ENCODE data around the gene ARHGEF11. TPM values are rescaled to one million over a fixed set of nuclear protein-coding genes. Genes with fewer than 3 reads are reported as not detected.

Gene ARHGEF11
- total RNA-seq, 1 experiment from 2014 or later: 38.1 TPM

DNA sequence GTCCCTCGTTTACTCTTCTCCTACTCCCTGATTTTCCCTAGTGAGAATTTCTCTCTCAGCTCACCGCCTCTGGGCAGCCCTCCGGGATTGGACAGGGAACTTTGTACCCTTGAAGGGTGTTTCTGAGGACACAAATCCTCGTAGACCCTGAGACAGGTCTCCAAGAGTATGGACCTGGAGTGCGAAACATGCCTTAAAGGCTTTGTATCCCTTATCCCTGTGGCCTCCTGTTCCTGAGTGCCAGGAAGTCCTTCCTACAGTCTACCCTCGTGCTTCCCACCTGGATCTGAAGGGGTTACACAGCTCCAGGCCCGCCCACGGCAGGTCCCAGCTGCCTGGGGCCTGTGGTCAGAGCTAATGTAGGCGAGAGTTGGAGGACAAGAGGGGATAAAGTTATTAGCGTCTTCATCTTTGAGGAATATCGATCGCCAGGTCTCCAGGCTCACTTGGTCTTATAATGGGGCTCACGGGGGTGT, 159.6 kb downstream of the ARHGEF11 start:
- CTCF ChIA-PET: interaction anchor here (0.8 to 13.3 kb wide), 11 partner anchors 10 to 195 kb away, joined by 3 to 211 read pairs (median 13); partner anchors contain the start of genes INSRR, LRRC71, NTRK1 and PRCC
- H3K27me3 Mint-ChIP-seq (ENCODE audit: low read depth): peaks cover 47% of the 10 kb centered on the region
- POLR2A ChIA-PET: no interaction called here

DNA sequence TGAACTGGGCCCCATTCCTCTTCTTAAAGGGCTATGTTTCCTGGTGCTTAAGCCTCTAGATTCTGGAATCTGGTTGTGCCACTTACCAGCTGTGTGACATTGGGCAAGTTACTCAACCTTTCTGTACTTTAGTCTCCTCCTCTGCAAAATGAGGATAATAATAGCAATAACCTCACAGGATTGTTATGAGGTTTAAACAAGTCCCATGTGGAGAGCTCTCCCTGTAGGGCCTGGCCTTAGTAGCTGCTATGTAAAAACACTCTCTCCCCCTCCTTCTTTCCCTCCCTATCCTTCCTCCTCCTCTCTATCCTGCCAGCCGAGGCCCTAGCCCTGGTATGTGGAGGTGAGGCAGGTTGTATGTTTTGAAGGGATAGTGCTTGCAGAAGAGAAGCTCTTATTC, 160.2 kb downstream of the ARHGEF11 start:
- no peak overlapping the region for H3K27ac Mint-ChIP-seq
- H3K4me3 Mint-ChIP-seq: no peak overlapping the region
- H3K36me3 Mint-ChIP-seq: no peaks in the 10 kb centered on the region
- ChIA-PET CTCF (interaction anchor here (0.7 to 13.3 kb wide), 13 partner anchors 9 to 261 kb away, joined by 3 to 211 read pairs (median 12); partner anchors contain the start of genes INSRR, LRRC71 and NTRK1), POLR2A (interaction anchor here (0.8 kb wide), 1 partner anchor 37 kb away, joined by 3 read pairs; no protein-coding TSS in a partner anchor)
- no peaks in the 10 kb centered on the region for H3K9me3 Mint-ChIP-seq
- ATAC-seq (no peak), DNase-seq (ENCODE audit: low spot score) (no peak)
- peaks cover 30% of the 10 kb centered on the region for H3K4me1 Mint-ChIP-seq
- H3K27me3 Mint-ChIP-seq (ENCODE audit: low read depth): peaks cover 41% of the 10 kb centered on the region
- TF ChIP-seq ESRRA (CRISPR knock-in tag; IDR thresholded peaks at IDR 0.05; ENCODE audit: borderline replicate concordance) (no peak), NR2C2 (CRISPR knock-in tag; IDR thresholded peaks at IDR 0.05) (no peak), SMAD3 (CRISPR knock-in tag; IDR thresholded peaks at IDR 0.05; ENCODE audit: borderline replicate concordance) (no peak), ATF3 (CRISPR knock-in tag; conservative IDR thresholded peaks at IDR 0.05) (no peak), GABPB1 (CRISPR knock-in tag; IDR thresholded peaks at IDR 0.05) (no peak), CBFB (CRISPR knock-in tag; IDR thresholded peaks at IDR 0.05; ENCODE audit: low read depth) (no peak), ZNF532 (CRISPR knock-in tag; IDR thresholded peaks at IDR 0.05; ENCODE audit: borderline replicate concordance) (no peak), ATF6 (CRISPR knock-in tag; IDR thresholded peaks at IDR 0.05) (no peak), TEAD1 (CRISPR knock-in tag; IDR thresholded peaks at IDR 0.05) (no peak), FOXJ3 (CRISPR knock-in tag; IDR thresholded peaks at IDR 0.05; ENCODE audit: borderline replicate concordance) (no peak)
- TF ChIP-seq, protein P1, sequence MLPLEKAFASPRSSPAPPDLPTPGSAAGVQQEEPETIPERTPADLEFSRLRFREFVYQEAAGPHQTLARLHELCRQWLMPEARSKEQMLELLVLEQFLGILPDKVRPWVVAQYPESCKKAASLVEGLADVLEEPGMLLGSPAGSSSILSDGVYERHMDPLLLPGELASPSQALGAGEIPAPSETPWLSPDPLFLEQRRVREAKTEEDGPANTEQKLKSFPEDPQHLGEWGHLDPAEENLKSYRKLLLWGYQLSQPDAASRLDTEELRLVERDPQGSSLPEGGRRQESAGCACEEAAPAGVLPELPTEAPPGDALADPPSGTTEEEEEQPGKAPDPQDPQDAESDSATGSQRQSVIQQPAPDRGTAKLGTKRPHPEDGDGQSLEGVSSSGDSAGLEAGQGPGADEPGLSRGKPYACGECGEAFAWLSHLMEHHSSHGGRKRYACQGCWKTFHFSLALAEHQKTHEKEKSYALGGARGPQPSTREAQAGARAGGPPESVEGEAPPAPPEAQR (CRISPR knock-in tag; IDR thresholded peaks at IDR 0.05): no peak
- TF ChIP-seq, protein P2, sequence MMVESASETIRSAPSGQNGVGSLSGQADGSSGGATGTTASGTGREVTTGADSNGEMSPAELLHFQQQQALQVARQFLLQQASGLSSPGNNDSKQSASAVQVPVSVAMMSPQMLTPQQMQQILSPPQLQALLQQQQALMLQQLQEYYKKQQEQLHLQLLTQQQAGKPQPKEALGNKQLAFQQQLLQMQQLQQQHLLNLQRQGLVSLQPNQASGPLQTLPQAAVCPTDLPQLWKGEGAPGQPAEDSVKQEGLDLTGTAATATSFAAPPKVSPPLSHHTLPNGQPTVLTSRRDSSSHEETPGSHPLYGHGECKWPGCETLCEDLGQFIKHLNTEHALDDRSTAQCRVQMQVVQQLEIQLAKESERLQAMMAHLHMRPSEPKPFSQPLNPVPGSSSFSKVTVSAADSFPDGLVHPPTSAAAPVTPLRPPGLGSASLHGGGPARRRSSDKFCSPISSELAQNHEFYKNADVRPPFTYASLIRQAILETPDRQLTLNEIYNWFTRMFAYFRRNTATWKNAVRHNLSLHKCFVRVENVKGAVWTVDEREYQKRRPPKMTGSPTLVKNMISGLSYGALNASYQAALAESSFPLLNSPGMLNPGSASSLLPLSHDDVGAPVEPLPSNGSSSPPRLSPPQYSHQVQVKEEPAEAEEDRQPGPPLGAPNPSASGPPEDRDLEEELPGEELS (CRISPR knock-in tag; IDR thresholded peaks at IDR 0.05): no peak
- TF ChIP-seq, protein P3, sequence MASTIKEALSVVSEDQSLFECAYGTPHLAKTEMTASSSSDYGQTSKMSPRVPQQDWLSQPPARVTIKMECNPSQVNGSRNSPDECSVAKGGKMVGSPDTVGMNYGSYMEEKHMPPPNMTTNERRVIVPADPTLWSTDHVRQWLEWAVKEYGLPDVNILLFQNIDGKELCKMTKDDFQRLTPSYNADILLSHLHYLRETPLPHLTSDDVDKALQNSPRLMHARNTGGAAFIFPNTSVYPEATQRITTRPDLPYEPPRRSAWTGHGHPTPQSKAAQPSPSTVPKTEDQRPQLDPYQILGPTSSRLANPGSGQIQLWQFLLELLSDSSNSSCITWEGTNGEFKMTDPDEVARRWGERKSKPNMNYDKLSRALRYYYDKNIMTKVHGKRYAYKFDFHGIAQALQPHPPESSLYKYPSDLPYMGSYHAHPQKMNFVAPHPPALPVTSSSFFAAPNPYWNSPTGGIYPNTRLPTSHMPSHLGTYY (CRISPR knock-in tag; IDR thresholded peaks at IDR 0.05): no peak

More for the DNA sequence above, 159.6 kb downstream of the ARHGEF11 start:
- Mint-ChIP-seq H3K9me3 (no peaks in the 10 kb centered on the region), H3K27ac (no peak overlapping the region), H3K4me1 (peaks cover 30% of the 10 kb centered on the region), H3K36me3 (no peaks in the 10 kb centered on the region), H3K4me3 (no peak overlapping the region)
- no peak for DNase-seq (ENCODE audit: low spot score)
- TF ChIP-seq GTF2I (CRISPR knock-in tag; conservative IDR thresholded peaks at IDR 0.05): 0 out of 2 replicates have a peak, but pooled peaks have one; percentile 20
- no peak for TF ChIP-seq ZNF423 (CRISPR knock-in tag; IDR thresholded peaks at IDR 0.05)
- no peak for TF ChIP-seq ESRRA (CRISPR knock-in tag; IDR thresholded peaks at IDR 0.05; ENCODE audit: borderline replicate concordance)
- TF ChIP-seq FOXJ3 (CRISPR knock-in tag; IDR thresholded peaks at IDR 0.05; ENCODE audit: borderline replicate concordance): no peak
- ATAC-seq: no peak
